Activated CD8-positive, alpha-beta T cell treated with anti-CD3 and anti-CD28 coated beads for 36 hours (primary cell): ENCODE measurements around the gene FAP. TPM values are rescaled to one million over a fixed set of nuclear protein-coding genes. Genes with fewer than 3 reads are reported as not detected.

Experiments
- ATAC-seq: fragments of 200-7000 bp; cut with Tn5 transposase; one replicate; pipeline ENCODE4 v1.10.0; 2021; ENCODE audit warnings: mild to moderate bottlenecking, moderate library complexity
- CTCF ChIA-PET: fragments of 350-600 bp; sonication (Branson Sonifier 250); formaldehyde crosslinking; loops from one replicate; lab custom pipeline; 2021; ENCODE audit warnings: antibody characterized with exemption; lab: Charles Lee
- POLR2A ChIA-PET: fragments of 350-600 bp; sonication (Branson Sonifier 250); formaldehyde crosslinking; loops from one replicate; lab custom pipeline; 2021; ENCODE audit warnings: antibody characterized with exemption; lab: Charles Lee
- DNase-seq: peaks from one replicate; pipeline ENCODE4 v3.0.0-alpha.2; 2020
- H3K27ac Mint-ChIP-seq: one replicate; pipeline ENCODE4 v1.8.0; 2021; ENCODE audit warnings: mild to moderate bottlenecking, mixed read lengths
- H3K27me3 Mint-ChIP-seq: one replicate; pipeline ENCODE4 v1.8.0; 2021; ENCODE audit warnings: mixed read lengths
- H3K36me3 Mint-ChIP-seq: one replicate; pipeline ENCODE4 v1.8.0; 2021; ENCODE audit warnings: low read depth, mixed read lengths
- H3K4me1 Mint-ChIP-seq: one replicate; pipeline ENCODE4 v1.8.0; 2021; ENCODE audit warnings: low read depth, mixed read lengths
- H3K4me3 Mint-ChIP-seq: one replicate; pipeline ENCODE4 v1.8.0; 2021; ENCODE audit warnings: mild to moderate bottlenecking, moderate library complexity, mixed read lengths
- H3K9me3 Mint-ChIP-seq: one replicate; pipeline ENCODE4 v1.8.0; 2021; ENCODE audit warnings: mixed read lengths
- intact Hi-C: fragments of 100-400 bp; cut with micrococcal nuclease; formaldehyde crosslinking; loops from one replicate; pipeline ENCODE4 v1.10.0; 2022
- total RNA-seq, 2 experiments: library from RNA; stranded (reverse); gene quantifications; one replicate each; pipeline ENCODE4 v1.2.3, GENCODE V29; 2021
- TF ChIP-seq, protein P1 (sequence below): fragments of 200-600 bp; IDR thresholded peaks from one replicate; pipeline ENCODE4 v1.8.0; 2022; ENCODE audit warnings: antibody characterized with exemption, mild to moderate bottlenecking

FAP gene
- total RNA-seq, 2 experiments from 2014 or later: not detected

GRCh38 chr2:162277381-162277780 is 34.1 kb upstream of the FAP start:
- intact Hi-C loops: no loop called here
- Mint-ChIP-seq H3K27me3 (no peaks in the 10 kb centered on the region), H3K9me3 (no peaks in the 10 kb centered on the region), H3K4me3 (no peak overlapping the region), H3K27ac (no peak overlapping the region), H3K36me3 (peaks cover 38% of the 10 kb centered on the region), H3K4me1 (peaks cover 2% of the 10 kb centered on the region)
- ATAC-seq: no peak
- CTCF ChIA-PET: interaction anchor here (1.2 to 2.0 kb wide), 2 partner anchors 20 to 56 kb away, joined by 6 read pairs; no protein-coding TSS in a partner anchor
- no peak for DNase-seq
- POLR2A ChIA-PET: no interaction called here
- TF ChIP-seq, protein P1, sequence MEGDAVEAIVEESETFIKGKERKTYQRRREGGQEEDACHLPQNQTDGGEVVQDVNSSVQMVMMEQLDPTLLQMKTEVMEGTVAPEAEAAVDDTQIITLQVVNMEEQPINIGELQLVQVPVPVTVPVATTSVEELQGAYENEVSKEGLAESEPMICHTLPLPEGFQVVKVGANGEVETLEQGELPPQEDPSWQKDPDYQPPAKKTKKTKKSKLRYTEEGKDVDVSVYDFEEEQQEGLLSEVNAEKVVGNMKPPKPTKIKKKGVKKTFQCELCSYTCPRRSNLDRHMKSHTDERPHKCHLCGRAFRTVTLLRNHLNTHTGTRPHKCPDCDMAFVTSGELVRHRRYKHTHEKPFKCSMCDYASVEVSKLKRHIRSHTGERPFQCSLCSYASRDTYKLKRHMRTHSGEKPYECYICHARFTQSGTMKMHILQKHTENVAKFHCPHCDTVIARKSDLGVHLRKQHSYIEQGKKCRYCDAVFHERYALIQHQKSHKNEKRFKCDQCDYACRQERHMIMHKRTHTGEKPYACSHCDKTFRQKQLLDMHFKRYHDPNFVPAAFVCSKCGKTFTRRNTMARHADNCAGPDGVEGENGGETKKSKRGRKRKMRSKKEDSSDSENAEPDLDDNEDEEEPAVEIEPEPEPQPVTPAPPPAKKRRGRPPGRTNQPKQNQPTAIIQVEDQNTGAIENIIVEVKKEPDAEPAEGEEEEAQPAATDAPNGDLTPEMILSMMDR: no peak

- DNase-seq (no peak), ATAC-seq (no peak)
- intact Hi-C loops: no loop called here
- Mint-ChIP-seq H3K27ac (no peak overlapping the region), H3K4me1 (no peaks in the 10 kb centered on the region), H3K9me3 (no peaks in the 10 kb centered on the region), H3K27me3 (no peaks in the 10 kb centered on the region), H3K4me3 (no peak overlapping the region), H3K36me3 (peaks cover 39% of the 10 kb centered on the region)
- CTCF ChIA-PET: interaction anchor here (1.2 kb wide), 1 partner anchor 39 kb away, joined by 3 read pairs; no protein-coding TSS in a partner anchor
- POLR2A ChIA-PET: no interaction called here
- TF ChIP-seq, protein P1: no peak
Measured at GRCh38 chr2:162267996-162268395, 24.8 kb upstream of the FAP start.

GRCh38 chr2:162267496-162267895 is 24.3 kb upstream of the FAP start:
- Mint-ChIP-seq H3K27ac (no peak overlapping the region), H3K27me3 (no peaks in the 10 kb centered on the region), H3K9me3 (no peaks in the 10 kb centered on the region), H3K4me1 (no peaks in the 10 kb centered on the region), H3K36me3 (peaks cover 35% of the 10 kb centered on the region), H3K4me3 (no peak overlapping the region)
- intact Hi-C loops: no loop called here
- TF ChIP-seq, protein P1: no peak
- DNase-seq (no peak), ATAC-seq (no peak)
- ChIA-PET CTCF (interaction anchor here (1.2 kb wide), 1 partner anchor 38 kb away, joined by 3 read pairs; no protein-coding TSS in a partner anchor), POLR2A (no interaction called here)

- ChIA-PET POLR2A (no interaction called here), CTCF (no interaction called here)
- H3K27ac Mint-ChIP-seq: no peak overlapping the region
- DNase-seq: no peak
- peaks cover 25% of the 10 kb centered on the region for H3K36me3 Mint-ChIP-seq
- H3K4me3 Mint-ChIP-seq: no peak overlapping the region
- no peaks in the 10 kb centered on the region for H3K27me3 Mint-ChIP-seq
- ATAC-seq: no peak
- H3K4me1 Mint-ChIP-seq: peaks cover 6% of the 10 kb centered on the region
- intact Hi-C loops: no loop called here
- no peaks in the 10 kb centered on the region for H3K9me3 Mint-ChIP-seq
- TF ChIP-seq, protein P1: no peak
Measured at GRCh38 chr2:162266460-162266760, 23.2 kb upstream of the FAP start.

GRCh38 chr2:162265666-162266459 is 22.6 kb upstream of the FAP start:
- Mint-ChIP-seq H3K9me3 (no peaks in the 10 kb centered on the region), H3K27ac (no peak overlapping the region), H3K36me3 (peaks cover 21% of the 10 kb centered on the region), H3K4me3 (no peak overlapping the region), H3K4me1 (peaks cover 12% of the 10 kb centered on the region), H3K27me3 (no peaks in the 10 kb centered on the region)
- POLR2A ChIA-PET: no interaction called here
- ATAC-seq: no peak
- intact Hi-C loops: no loop called here
- TF ChIP-seq, protein P1: no peak
- DNase-seq: no peak
- CTCF ChIA-PET: interaction anchor here (1.3 kb wide), 1 partner anchor 45 kb away, joined by 4 read pairs; no protein-coding TSS in a partner anchor
